ENCODE data around the gene KDELR3.

DNA sequence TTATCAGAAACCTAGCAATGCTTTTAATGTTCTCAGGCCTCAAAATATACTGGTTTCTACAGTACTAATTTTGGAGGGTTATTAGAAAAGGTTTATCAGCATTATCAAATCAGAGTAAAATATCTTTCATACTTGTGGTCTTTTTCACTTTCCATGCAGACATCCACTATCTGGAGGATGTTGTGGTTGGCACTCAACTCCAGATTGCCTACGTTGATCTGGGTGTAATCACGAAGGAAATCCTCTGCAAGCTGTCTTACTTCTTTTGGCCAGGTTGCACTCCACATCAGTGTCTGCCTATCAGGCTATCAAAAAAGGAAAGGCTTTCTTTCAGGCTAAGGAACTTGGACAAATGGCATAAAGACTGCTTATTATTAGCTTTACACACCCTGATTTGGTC lies 26.6 kb downstream of the KDELR3 start:
- TF ChIP-seq EZH2 (IDR thresholded peaks at IDR 0.05) (no peak), POLR2AphosphoS5 (IDR thresholded peaks at IDR 0.05; ENCODE audit: borderline replicate concordance, low read depth, low read length) (no peak)

Data from SK-N-MC (cell line).